ENCODE measurements around the gene VANGL2. TPM values are rescaled to one million over a fixed set of nuclear protein-coding genes. Genes with fewer than 3 reads are reported as not detected.

VANGL2 gene
- total and polyA plus RNA-seq, 2 of the 8 experiments (the other 6 are each of a cell fraction or from before 2014, with no cell fraction given) = 62.5 to 118 TPM

Small RNA genes lying within 50 kb of the gene (small RNA-seq; reads per million reads assigned to genes)
- gene RNU4-42P (ENCODE audit: insufficient read depth) = not detected

Other genes with a start within 250 kb of the VANGL2 start
- 0.57 and 0.61 TPM in 2 replicates for gene ATP1A4, start 249.0 kb upstream of the VANGL2 start, total RNA-seq (2021; fragmentation: NEBNext Ultra II Directional; extraction: Animal tissue kit (Norgen Biotek cat#: 25700))
- gene ATP1A4, start 249.0 kb upstream of the VANGL2 start, polyA plus RNA-seq (2011; rRNA removed) = 0.48 and 0.80 TPM in 2 replicates
- gene CASQ1, start 210.0 kb upstream of the VANGL2 start, total RNA-seq (2021; fragmentation: NEBNext Ultra II Directional; extraction: Animal tissue kit (Norgen Biotek cat#: 25700)) = 0.80 and 1.1 TPM in 2 replicates
- gene CASQ1, start 210.0 kb upstream of the VANGL2 start, polyA plus RNA-seq (2011; rRNA removed) = 1.3 and 1.4 TPM in 2 replicates
- 75.1 and 78.8 TPM in 2 replicates for gene PEA15, start 195.2 kb upstream of the VANGL2 start, total RNA-seq (2021; fragmentation: NEBNext Ultra II Directional; extraction: Animal tissue kit (Norgen Biotek cat#: 25700))
- gene PEA15, start 195.2 kb upstream of the VANGL2 start, polyA plus RNA-seq (2011; rRNA removed) = 68.2 and 71.3 TPM in 2 replicates
- gene DCAF8, start 138.0 kb upstream of the VANGL2 start, total RNA-seq (2021; fragmentation: NEBNext Ultra II Directional; extraction: Animal tissue kit (Norgen Biotek cat#: 25700)) = 110 and 113 TPM in 2 replicates
- gene DCAF8, start 138.0 kb upstream of the VANGL2 start, polyA plus RNA-seq (2011; rRNA removed) = 68.2 and 86.3 TPM in 2 replicates
- gene PEX19, start 115.4 kb upstream of the VANGL2 start, total RNA-seq (2021; fragmentation: NEBNext Ultra II Directional; extraction: Animal tissue kit (Norgen Biotek cat#: 25700)) = 80.2 TPM in 2 replicates
- 36.4 and 50.4 TPM in 2 replicates for gene PEX19, start 115.4 kb upstream of the VANGL2 start, polyA plus RNA-seq (2011; rRNA removed)
- gene COPA, start 57.3 kb upstream of the VANGL2 start, total RNA-seq (2021; fragmentation: NEBNext Ultra II Directional; extraction: Animal tissue kit (Norgen Biotek cat#: 25700)) = 115 TPM in 2 replicates
- gene COPA, start 57.3 kb upstream of the VANGL2 start, polyA plus RNA-seq (2011; rRNA removed) = 56.4 and 78.2 TPM in 2 replicates
- 64.7 and 70.1 TPM in 2 replicates for gene NCSTN, start 57.2 kb upstream of the VANGL2 start, total RNA-seq (2021; fragmentation: NEBNext Ultra II Directional; extraction: Animal tissue kit (Norgen Biotek cat#: 25700))
- gene NCSTN, start 57.2 kb upstream of the VANGL2 start, polyA plus RNA-seq (2011; rRNA removed) = 115 and 125 TPM in 2 replicates
- gene NHLH1, start 33.5 kb upstream of the VANGL2 start, total RNA-seq (2021; fragmentation: NEBNext Ultra II Directional; extraction: Animal tissue kit (Norgen Biotek cat#: 25700)) = 0.39 and 0.48 TPM in 2 replicates
- 0.91 and 1.2 TPM in 2 replicates for gene NHLH1, start 33.5 kb upstream of the VANGL2 start, polyA plus RNA-seq (2011; rRNA removed)
- not detected in 2 replicates for gene SLAMF6, start 122.7 kb downstream of the VANGL2 start, total RNA-seq (2021; fragmentation: NEBNext Ultra II Directional; extraction: Animal tissue kit (Norgen Biotek cat#: 25700))
- not detected in 2 replicates for gene SLAMF6, start 122.7 kb downstream of the VANGL2 start, polyA plus RNA-seq (2011; rRNA removed)
- gene CD84, start 178.9 kb downstream of the VANGL2 start, total RNA-seq (2021; fragmentation: NEBNext Ultra II Directional; extraction: Animal tissue kit (Norgen Biotek cat#: 25700)) = not detected in 2 replicates
- gene CD84, start 178.9 kb downstream of the VANGL2 start, polyA plus RNA-seq (2011; rRNA removed) = not detected in 2 replicates
- gene SLAMF1, start 246.5 kb downstream of the VANGL2 start, total RNA-seq (2021; fragmentation: NEBNext Ultra II Directional; extraction: Animal tissue kit (Norgen Biotek cat#: 25700)) = not detected in 2 replicates
- not detected in 2 replicates for gene SLAMF1, start 246.5 kb downstream of the VANGL2 start, polyA plus RNA-seq (2011; rRNA removed)